GM23338 (cell line): ENCODE measurements around the gene LPP. TPM values are rescaled to one million over a fixed set of nuclear protein-coding genes. Genes with fewer than 3 reads are reported as not detected.

ENCODE experiments used
- ATAC-seq: fragments of 200-7000 bp; cut with Tn5 transposase; 3 replicates; pipeline ENCODE4 v1.9.1; 2020
- DNase-seq: peaks from one replicate; pipeline ENCODE4 v3.0.0-alpha.2; 2015; ENCODE audit warnings: low spot score
- H2AFZ ChIP-seq: fragments of 200-600 bp; sonication (generic); 2 replicates; pipeline ENCODE4 v1.8.0; 2016; ENCODE audit warnings: antibody characterized with exemption, mild to moderate bottlenecking, moderate library complexity
- H3F3A ChIP-seq: fragments of 200-600 bp; sonication (generic); replicated peaks from 2 replicates; pipeline ENCODE4 v1.8.0; 2017; ENCODE audit warnings: antibody characterized with exemption, mixed run types, low read depth
- H3K27ac ChIP-seq: fragments of 200-600 bp; sonication (generic); 2 replicates; pipeline ENCODE4 v1.6.1; 2016; ENCODE audit warnings: low read depth
- H3K27me3 ChIP-seq: fragments of 200-600 bp; sonication (generic); 2 replicates; pipeline ENCODE4 v1.8.0; 2016; ENCODE audit warnings: mild to moderate bottlenecking, mixed run types, moderate library complexity; ENCODE audit not compliant: insufficient read depth
- H3K36me3 ChIP-seq: fragments of 200-600 bp; sonication (generic); 2 replicates; pipeline ENCODE4 v1.8.0; 2016; ENCODE audit warnings: mild to moderate bottlenecking; ENCODE audit not compliant: insufficient read depth
- H3K4me1 ChIP-seq: fragments of 200-600 bp; sonication (generic); 2 replicates; pipeline ENCODE4 v1.8.0; 2016; ENCODE audit warnings: mild to moderate bottlenecking, moderate library complexity; ENCODE audit not compliant: insufficient read depth
- H3K4me2 ChIP-seq: fragments of 200-600 bp; sonication (generic); 2 replicates; pipeline ENCODE4 v1.7.1; 2017; ENCODE audit warnings: mixed run types
- H3K4me3 ChIP-seq: fragments of 200-600 bp; sonication (generic); 2 replicates; pipeline ENCODE4 v1.6.1; 2016; ENCODE audit warnings: mixed run types
- H3K79me2 ChIP-seq: fragments of 200-600 bp; sonication (generic); replicated peaks from 2 replicates; pipeline ENCODE4 v1.8.0; 2017; ENCODE audit warnings: mild to moderate bottlenecking; ENCODE audit not compliant: insufficient read depth
- H3K9me2 ChIP-seq: fragments of 200-600 bp; sonication (generic); 2 replicates; pipeline ENCODE4 v1.8.0; 2017; ENCODE audit not compliant: insufficient read depth
- H4K20me1 ChIP-seq: fragments of 200-600 bp; sonication (generic); replicated peaks from 2 replicates; pipeline ENCODE4 v1.8.0; 2017; ENCODE audit warnings: mild to moderate bottlenecking; ENCODE audit not compliant: insufficient read depth
- H3K27ac Mint-ChIP-seq: 2 replicates; pipeline ENCODE4 v1.8.0; 2020; ENCODE audit warnings: inconsistent platforms, mild to moderate bottlenecking, moderate library complexity, mixed read lengths
- H3K27me3 Mint-ChIP-seq: 3 replicates; pipeline ENCODE4 v1.8.0; 2022; ENCODE audit warnings: low read depth, mild to moderate bottlenecking, moderate library complexity, mixed read lengths, inconsistent platforms; ENCODE audit not compliant: insufficient read depth, poor library complexity
- H3K36me3 Mint-ChIP-seq: 3 replicates; pipeline ENCODE4 v1.8.0; 2021; ENCODE audit warnings: low read depth, mild to moderate bottlenecking, inconsistent platforms, moderate library complexity, mixed read lengths
- H3K4me1 Mint-ChIP-seq: 3 replicates; pipeline ENCODE4 v1.8.0; 2020; ENCODE audit warnings: mild to moderate bottlenecking, inconsistent platforms, mixed read lengths
- H3K4me3 Mint-ChIP-seq: 3 replicates; pipeline ENCODE4 v1.8.0; 2021; ENCODE audit warnings: moderate library complexity, mild to moderate bottlenecking, inconsistent platforms, mixed read lengths
- H3K9me3 Mint-ChIP-seq: 3 replicates; pipeline ENCODE4 v1.8.0; 2020; ENCODE audit warnings: moderate library complexity, mild to moderate bottlenecking, inconsistent platforms, mixed read lengths
- CREB1 ChIP-seq: fragments of 250-450 bp; sonication (Bioruptor Pico); IDR thresholded peaks from 2 replicates; pipeline ENCODE4 v1.5.0; 2020; ENCODE audit warnings: low read depth, mild to moderate bottlenecking, moderate library complexity
- CTCF ChIP-seq, 2 experiments: fragments of 200-600 bp in 1 of 2; sonication (generic) in 1 of 2; conservative IDR thresholded peaks; 2 replicates each; pipeline versions ENCODE4 v1.5.1 to v1.6.1; 2016 to 2017; ENCODE audit warnings: antibody characterized with exemption in 2 of 2, low read depth in 2 of 2, mild to moderate bottlenecking in 2 of 2, moderate library complexity in 1 of 2
- ETS1 ChIP-seq: IDR thresholded peaks from 2 replicates; pipeline ENCODE4 v1.6.1; 2016; ENCODE audit warnings: antibody characterized with exemption
- EZH2 ChIP-seq: fragments of 200-600 bp; sonication (generic); IDR thresholded peaks from one replicate; pipeline ENCODE4 v1.8.0; 2017; ENCODE audit warnings: antibody characterized with exemption, mild to moderate bottlenecking, low read depth; ENCODE audit not compliant: unreplicated experiment
- EZH2phosphoT487 ChIP-seq: fragments of 200-600 bp; sonication (generic); IDR thresholded peaks from one replicate; pipeline ENCODE4 v1.8.1; 2018; ENCODE audit warnings: antibody characterized with exemption; ENCODE audit not compliant: unreplicated experiment
- JUNB ChIP-seq: IDR thresholded peaks from one replicate; pipeline ENCODE4 v1.6.1; 2016; ENCODE audit warnings: antibody characterized with exemption; ENCODE audit not compliant: unreplicated experiment
- NANOG ChIP-seq: IDR thresholded peaks from 2 replicates; pipeline ENCODE4 v1.6.1; 2016; ENCODE audit warnings: antibody characterized with exemption, borderline replicate concordance
- POLR2AphosphoS5 ChIP-seq: IDR thresholded peaks from 2 replicates; pipeline ENCODE4 v1.6.1; 2016; ENCODE audit warnings: antibody characterized with exemption, low read depth
- STAT1 ChIP-seq: IDR thresholded peaks from one replicate; pipeline ENCODE4 v1.6.1; 2016; ENCODE audit warnings: antibody characterized with exemption; ENCODE audit not compliant: unreplicated experiment
- ZNF114 ChIP-seq: fragments of 250-450 bp; sonication (Bioruptor Pico); IDR thresholded peaks from 2 replicates; pipeline ENCODE4 v1.5.0; 2020; ENCODE audit warnings: mild to moderate bottlenecking, moderate library complexity
- ZNF331 ChIP-seq: fragments of 250-450 bp; sonication (Bioruptor Pico); IDR thresholded peaks from 2 replicates; pipeline ENCODE4 v1.5.0; 2020; ENCODE audit warnings: low read depth, mild to moderate bottlenecking, moderate library complexity
- polyA plus RNA-seq: library from polyadenylated mRNA; unstranded; fragments of >200 nt; fragmentation: Nextera tagmentation; extraction: Ambion mirVana; gene quantifications from 2 replicates; pipeline ENCODE4 v1.2.1, GENCODE V29; 2016
- total RNA-seq: library from RNA; depleted of rRNA; stranded (reverse); fragments of >200 nt; shearing (Covaris generic); gene quantifications from 2 replicates; pipeline ENCODE4 v1.2.3, GENCODE V29; 2014
- TF ChIP-seq, protein P1 (sequence below): IDR thresholded peaks from one replicate; pipeline ENCODE4 v1.6.1; 2018; ENCODE audit warnings: antibody characterized with exemption; ENCODE audit not compliant: unreplicated experiment

LPP gene
- total and polyA plus RNA-seq, 2 experiments from 2014 or later: 23.0 to 35.2 TPM

DNA sequence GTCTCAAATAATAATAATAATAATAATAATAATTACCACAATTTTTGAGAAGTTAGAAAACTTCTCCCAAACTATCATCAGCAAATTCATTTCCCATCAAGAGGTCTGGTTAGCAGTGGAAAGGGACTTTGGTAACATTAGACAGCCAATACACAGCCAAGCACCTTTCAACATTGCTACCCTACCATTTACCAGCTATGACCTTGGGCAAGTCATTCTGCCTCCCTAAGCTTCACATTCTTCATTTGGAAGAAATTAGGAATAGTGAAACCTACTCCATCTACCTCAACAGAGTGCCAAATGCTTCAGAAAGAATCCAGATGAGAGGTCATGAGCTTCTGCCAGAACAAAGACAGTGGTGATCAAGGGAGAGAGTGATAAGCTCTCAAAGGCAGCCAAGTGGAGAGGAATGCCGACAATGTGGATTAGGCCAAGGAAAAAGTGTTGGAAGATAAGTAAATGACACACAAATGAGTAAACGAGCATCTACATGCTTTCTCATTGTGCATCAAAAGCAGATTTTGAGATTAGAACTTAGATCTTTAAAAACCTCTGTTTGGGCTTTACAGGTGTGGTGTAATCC is 42.9 kb upstream of the LPP start (continued):
- TF ChIP-seq, protein P1, sequence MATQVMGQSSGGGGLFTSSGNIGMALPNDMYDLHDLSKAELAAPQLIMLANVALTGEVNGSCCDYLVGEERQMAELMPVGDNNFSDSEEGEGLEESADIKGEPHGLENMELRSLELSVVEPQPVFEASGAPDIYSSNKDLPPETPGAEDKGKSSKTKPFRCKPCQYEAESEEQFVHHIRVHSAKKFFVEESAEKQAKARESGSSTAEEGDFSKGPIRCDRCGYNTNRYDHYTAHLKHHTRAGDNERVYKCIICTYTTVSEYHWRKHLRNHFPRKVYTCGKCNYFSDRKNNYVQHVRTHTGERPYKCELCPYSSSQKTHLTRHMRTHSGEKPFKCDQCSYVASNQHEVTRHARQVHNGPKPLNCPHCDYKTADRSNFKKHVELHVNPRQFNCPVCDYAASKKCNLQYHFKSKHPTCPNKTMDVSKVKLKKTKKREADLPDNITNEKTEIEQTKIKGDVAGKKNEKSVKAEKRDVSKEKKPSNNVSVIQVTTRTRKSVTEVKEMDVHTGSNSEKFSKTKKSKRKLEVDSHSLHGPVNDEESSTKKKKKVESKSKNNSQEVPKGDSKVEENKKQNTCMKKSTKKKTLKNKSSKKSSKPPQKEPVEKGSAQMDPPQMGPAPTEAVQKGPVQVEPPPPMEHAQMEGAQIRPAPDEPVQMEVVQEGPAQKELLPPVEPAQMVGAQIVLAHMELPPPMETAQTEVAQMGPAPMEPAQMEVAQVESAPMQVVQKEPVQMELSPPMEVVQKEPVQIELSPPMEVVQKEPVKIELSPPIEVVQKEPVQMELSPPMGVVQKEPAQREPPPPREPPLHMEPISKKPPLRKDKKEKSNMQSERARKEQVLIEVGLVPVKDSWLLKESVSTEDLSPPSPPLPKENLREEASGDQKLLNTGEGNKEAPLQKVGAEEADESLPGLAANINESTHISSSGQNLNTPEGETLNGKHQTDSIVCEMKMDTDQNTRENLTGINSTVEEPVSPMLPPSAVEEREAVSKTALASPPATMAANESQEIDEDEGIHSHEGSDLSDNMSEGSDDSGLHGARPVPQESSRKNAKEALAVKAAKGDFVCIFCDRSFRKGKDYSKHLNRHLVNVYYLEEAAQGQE: no peak
- TF ChIP-seq NANOG (no peak), ZNF331 (CRISPR knock-in tag) (no peak), CTCF (conservative IDR thresholded peaks at IDR 0.05; ENCODE audit: low read depth in 2 of 2) (no peak)

- no peak overlapping the region for H2AFZ ChIP-seq
- H3K27me3 ChIP-seq: no peaks in the 10 kb centered on the region
- no peaks in the 10 kb centered on the region for H4K20me1 ChIP-seq
- DNase-seq: no peak
- H3K9me2 ChIP-seq: 0 out of 2 replicates have a peak, but pooled peaks cover 4% of the 10 kb centered on the region
- peaks cover 4% of the 10 kb centered on the region; the same call in 1 of the 3 replicates for H3K9me3 Mint-ChIP-seq
- no peaks in the 10 kb centered on the region for H3K79me2 ChIP-seq
- no peaks in the 10 kb centered on the region for H3F3A ChIP-seq
- H3K4me1 Mint-ChIP-seq: peaks cover 1% of the 10 kb centered on the region; the same call in 1 of the 3 replicates
- H3K27ac ChIP-seq: no peak overlapping the region
- no peak overlapping the region for H3K4me3 Mint-ChIP-seq
- H3K36me3 ChIP-seq: no peaks in the 10 kb centered on the region
- peaks cover 2% of the 10 kb centered on the region for H3K27me3 Mint-ChIP-seq
- no peak overlapping the region for H3K27ac Mint-ChIP-seq
- no peak overlapping the region for H3K4me2 ChIP-seq
- no peak for ATAC-seq
- no peaks in the 10 kb centered on the region for H3K36me3 Mint-ChIP-seq
- no peak overlapping the region for H3K4me3 ChIP-seq
- no peaks in the 10 kb centered on the region for H3K4me1 ChIP-seq
- TF ChIP-seq EZH2 (no peak), ETS1 (no peak), CREB1 (CRISPR knock-in tag) (no peak), ZNF114 (CRISPR knock-in tag) (no peak), POLR2AphosphoS5 (no peak), NANOG (no peak), JUNB (no peak), ZNF331 (CRISPR knock-in tag) (no peak), STAT1 (no peak), CTCF (conservative IDR thresholded peaks at IDR 0.05; ENCODE audit: low read depth in 2 of 2) (no peak), EZH2phosphoT487 (no peak)
- TF ChIP-seq, protein P1: no peak
These were observed 40.2 kb upstream of the LPP start for GRCh38 chr3:188113756-188114155.
